HT-29 (cell line): ENCODE results near the gene LAMA2. TPM values are rescaled to one million over a fixed set of nuclear protein-coding genes. Genes with fewer than 3 reads are reported as not detected.

ENCODE experiments used
- small RNA-seq: library from RNA; depleted of rRNA; stranded (forward); fragments of <200 nt; gene quantifications from one replicate; pipeline ENCODE3, GENCODE V24; 2014
- total RNA-seq: library from RNA; depleted of rRNA; stranded (reverse); fragments of >200 nt; shearing (Covaris generic); gene quantifications from 2 replicates; pipeline ENCODE4 v1.2.3, GENCODE V29; 2014

Gene LAMA2
- total RNA-seq, 1 experiment from 2014 or later = 0.08 TPM

Small RNA genes lying within 50 kb of the gene (small RNA-seq; reads per million reads assigned to genes)
- gene RNU6-861P = not detected
